Testis (tissue), 3 donors: ENCODE measurements around the gene MTCL3. TPM values are rescaled to one million over a fixed set of nuclear protein-coding genes. Genes with fewer than 3 reads are reported as not detected.
A peak's percentile ranks its signal among the peaks of the same experiment; 100 is the strongest.
"Not testable (repeated sequence)": the region's sequence is repeated elsewhere in the genome, so short reads cannot be mapped to it uniquely, and the experiment has no call there.

Experiments used
- DNase-seq: peaks from one replicate; pipeline ENCODE4 v3.0.0-alpha.2; 2019
- H3K27ac ChIP-seq, 2 donors: fragments of 200-600 bp; sonication (generic); one replicate each; pipeline ENCODE4 v1.5.1; 2019
- H3K27me3 ChIP-seq: fragments of 200-600 bp; sonication (generic); one replicate; pipeline ENCODE4 v1.5.1; 2019
- H3K36me3 ChIP-seq: fragments of 200-600 bp; sonication (generic); one replicate; pipeline ENCODE4 v1.5.1; 2017; ENCODE audit warnings: low read depth; ENCODE audit errors: missing control alignments
- H3K4me1 ChIP-seq: fragments of 200-600 bp; sonication (generic); one replicate; pipeline ENCODE4 v1.5.1; 2019
- H3K4me3 ChIP-seq, 2 donors: fragments of 200-600 bp; sonication (generic); one replicate each; pipeline ENCODE4 v1.5.1; 2017 to 2019
- H3K9me3 ChIP-seq: fragments of 200-600 bp; sonication (generic); one replicate; pipeline ENCODE4 v1.5.1; 2017
- POLR2A ChIP-seq: fragments of 450-650 bp; IDR thresholded peaks from one replicate; pipeline ENCODE4 v1.6.1; 2017; ENCODE audit warnings: antibody characterized with exemption, mild to moderate bottlenecking, moderate library complexity
- WGBS, 2 donors: methylation state at CpG; one replicate each; pipeline ENCODE4 v1.1.5; 2018; 5-methylcytosine and 5-hydroxymethylcytosine counted together
- intact Hi-C: fragments of 100-400 bp; cut with DNase I; formaldehyde crosslinking; loops from one replicate; pipeline ENCODE4 v1.15.1; 2023; ENCODE audit warnings: low total_unique reads
- polyA plus RNA-seq: library from polyadenylated mRNA; stranded (reverse); fragments of 350-450 nt; fragmentation: Illumina TruSeq; extraction: RNeasy Lipid Tissue Mini Kit (QIAGEN cat#74804); gene quantifications from one replicate; pipeline ENCODE4 v1.2.3, GENCODE V29; 2014; ENCODE audit warnings: low read depth, low replicate concordance; ENCODE audit not compliant: insufficient read depth
- small RNA-seq, 2 donors: library from RNA; depleted of rRNA; stranded (forward); fragments of <200 nt; gene quantifications; one replicate each; pipeline ENCODE3, GENCODE V24; 2016
- total RNA-seq, 2 donors: library from RNA; depleted of rRNA; stranded (reverse); fragments of >200 nt; gene quantifications; one replicate each; pipeline ENCODE4 v1.2.3, GENCODE V29; 2016
- TF ChIP-seq, protein P1 (sequence below), 3 experiments: fragments of 450-650 bp in 2 of 3; fragments of 200-600 bp in 1 of 3; sonication (generic) in 1 of 3; IDR thresholded peaks; one replicate each; pipeline ENCODE4 v1.5.1; 2016 to 2019; ENCODE audit warnings: antibody characterized with exemption in 3 of 3, mild to moderate bottlenecking in 2 of 3, moderate library complexity in 1 of 3

Gene MTCL3

GRCh38 chr6:127436578-127437110, 82.5 kb downstream of the MTCL3 start:
- Histone ChIP-seq H3K4me3 (no peak overlapping the region), H3K4me1 (no peaks in the 10 kb centered on the region), H3K27me3 (no peaks in the 10 kb centered on the region), H3K27ac (no peak overlapping the region), H3K36me3 (no peaks in the 10 kb centered on the region), H3K9me3 (no peaks in the 10 kb centered on the region)
- 59 to 70% methylated on average over 3 of the region's 3 CpGs for WGBS, 2 donors
- no peak for DNase-seq
- TF ChIP-seq, protein P1, sequence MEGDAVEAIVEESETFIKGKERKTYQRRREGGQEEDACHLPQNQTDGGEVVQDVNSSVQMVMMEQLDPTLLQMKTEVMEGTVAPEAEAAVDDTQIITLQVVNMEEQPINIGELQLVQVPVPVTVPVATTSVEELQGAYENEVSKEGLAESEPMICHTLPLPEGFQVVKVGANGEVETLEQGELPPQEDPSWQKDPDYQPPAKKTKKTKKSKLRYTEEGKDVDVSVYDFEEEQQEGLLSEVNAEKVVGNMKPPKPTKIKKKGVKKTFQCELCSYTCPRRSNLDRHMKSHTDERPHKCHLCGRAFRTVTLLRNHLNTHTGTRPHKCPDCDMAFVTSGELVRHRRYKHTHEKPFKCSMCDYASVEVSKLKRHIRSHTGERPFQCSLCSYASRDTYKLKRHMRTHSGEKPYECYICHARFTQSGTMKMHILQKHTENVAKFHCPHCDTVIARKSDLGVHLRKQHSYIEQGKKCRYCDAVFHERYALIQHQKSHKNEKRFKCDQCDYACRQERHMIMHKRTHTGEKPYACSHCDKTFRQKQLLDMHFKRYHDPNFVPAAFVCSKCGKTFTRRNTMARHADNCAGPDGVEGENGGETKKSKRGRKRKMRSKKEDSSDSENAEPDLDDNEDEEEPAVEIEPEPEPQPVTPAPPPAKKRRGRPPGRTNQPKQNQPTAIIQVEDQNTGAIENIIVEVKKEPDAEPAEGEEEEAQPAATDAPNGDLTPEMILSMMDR (IDR thresholded peaks at IDR 0.05): no peak
- TF ChIP-seq POLR2A: no peak
- intact Hi-C loops: no loop called here

- no peak for DNase-seq
- intact Hi-C loops: no loop called here
- Histone ChIP-seq H3K36me3 (no peaks in the 10 kb centered on the region), H3K4me3 (no peak overlapping the region), H3K27me3 (no peaks in the 10 kb centered on the region), H3K27ac (no peak overlapping the region), H3K9me3 (no peaks in the 10 kb centered on the region), H3K4me1 (no peaks in the 10 kb centered on the region)
- TF ChIP-seq, protein P1 (IDR thresholded peaks at IDR 0.05): no peak
- TF ChIP-seq POLR2A: no peak
- WGBS, 2 donors: 52 to 56% methylated on average over 7 of the region's 7 CpGs
Measured at GRCh38 chr6:127435626-127436220, 83.4 kb downstream of the MTCL3 start.

GRCh38 chr6:127434651-127435050, 84.5 kb downstream of the MTCL3 start:
- Histone ChIP-seq H3K4me3 (no peak overlapping the region), H3K27ac (no peak overlapping the region), H3K27me3 (no peaks in the 10 kb centered on the region), H3K36me3 (no peaks in the 10 kb centered on the region), H3K4me1 (no peaks in the 10 kb centered on the region), H3K9me3 (no peaks in the 10 kb centered on the region)
- no peak for DNase-seq
- intact Hi-C loops: no loop called here
- no peak for TF ChIP-seq POLR2A
- TF ChIP-seq, protein P1 (IDR thresholded peaks at IDR 0.05): no peak

GRCh38 chr6:127428562-127428961, 90.6 kb downstream of the MTCL3 start:
- intact Hi-C loops, H3K27ac ChIP-seq, H3K36me3 ChIP-seq, H3K9me3 ChIP-seq, H3K4me3 ChIP-seq, H3K27me3 ChIP-seq, H3K4me1 ChIP-seq: not testable (repeated sequence)
- DNase-seq: peak; percentile 53
- 67 to 75% methylated on average over 9 of the region's 9 CpGs for WGBS, 2 donors

GRCh38 chr6:127423921-127424320, 95.2 kb downstream of the MTCL3 start:
- TF ChIP-seq, protein P1 (IDR thresholded peaks at IDR 0.05): no peak
- no peak for TF ChIP-seq POLR2A
- Histone ChIP-seq H3K4me3 (no peak overlapping the region), H3K9me3 (no peaks in the 10 kb centered on the region), H3K36me3 (no peaks in the 10 kb centered on the region), H3K4me1 (no peaks in the 10 kb centered on the region), H3K27ac (no peak overlapping the region), H3K27me3 (no peaks in the 10 kb centered on the region)
- intact Hi-C loops: no loop called here
- no peak for DNase-seq
- 80 to 86% methylated on average over 2 of the region's 2 CpGs for WGBS, 2 donors

Small RNAs within 50 kb of the gene (small RNA-seq; reads per million reads assigned to genes)
- 0 reads per million in 2 donors for gene KIAA0408

Other genes with a start within 250 kb of the MTCL3 start
- 10 to 100 TPM; 34.9 to 37.6 TPM for gene ECHDC1, start 175.7 kb downstream of the MTCL3 start, total RNA-seq
- gene ECHDC1, start 175.7 kb downstream of the MTCL3 start, polyA plus RNA-seq: 30.9 TPM
- 1 to 10 TPM; 3.3 to 4.1 TPM for gene KIAA0408, start 59.9 kb downstream of the MTCL3 start, total RNA-seq
- 11.2 TPM for gene KIAA0408, start 59.9 kb downstream of the MTCL3 start, polyA plus RNA-seq
- not detected for gene C6orf58, start 57.8 kb upstream of the MTCL3 start, total RNA-seq
- gene C6orf58, start 57.8 kb upstream of the MTCL3 start, polyA plus RNA-seq: 3.0 TPM